Measurements from ENCODE around the gene ZSCAN10.

The ZSCAN10 gene

DNA sequence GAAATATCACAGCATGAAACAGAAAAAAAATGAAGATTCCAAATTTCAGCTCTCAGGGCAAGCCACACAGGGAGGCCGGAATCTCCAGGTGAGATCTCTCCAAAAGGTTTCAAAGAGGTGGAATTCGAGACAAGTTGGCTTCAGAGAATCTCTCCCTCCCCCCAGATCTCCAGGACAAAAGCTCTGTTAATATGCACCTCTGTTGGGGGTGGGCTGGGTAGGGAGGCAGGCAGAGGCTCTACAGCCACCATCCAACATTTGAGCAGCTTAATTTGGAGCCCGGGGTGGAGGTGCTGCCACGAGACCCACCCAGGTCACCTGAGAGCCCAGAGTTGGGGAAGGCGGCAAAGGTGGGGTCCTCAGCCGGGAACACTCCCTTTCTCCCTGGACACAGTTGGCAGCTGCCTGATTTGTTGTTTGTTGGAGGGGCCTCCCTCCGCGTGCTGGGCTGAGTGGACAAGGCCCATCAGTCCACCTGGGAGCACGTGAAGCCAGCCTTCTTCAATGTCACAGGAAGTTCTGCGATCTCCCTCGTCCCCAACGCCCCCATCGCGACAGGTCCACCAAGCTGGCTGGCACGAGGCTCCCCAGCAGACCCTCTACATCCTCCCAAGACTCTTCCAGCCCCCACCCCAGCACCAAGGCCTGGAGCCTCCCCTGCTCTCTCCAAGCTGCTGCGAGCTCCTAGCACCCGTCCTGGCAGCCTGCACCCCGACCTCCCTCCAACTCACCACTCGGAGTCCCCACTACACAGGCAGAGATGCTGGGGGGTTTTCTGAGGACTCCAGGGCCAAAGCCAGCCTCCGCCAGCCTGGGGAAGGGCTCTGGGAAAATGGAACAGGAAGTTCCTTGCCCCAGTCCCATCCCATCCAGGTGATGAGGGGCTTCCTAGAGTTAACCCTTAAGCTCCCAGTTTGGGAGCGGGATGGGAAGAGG is at the start of gene ZSCAN10:
Gene ZSCAN10, minus strand, starts transcription at position 836 of the 936 bp plus-strand sequence. CDS start 6,357 bp downstream, outside the sequence.
- H3K27me3 ChIP-seq (ENCODE audit: insufficient read depth, low read length, poor library complexity, severe bottlenecking), result no peaks in the 10 kb centered on the region
- H3F3A ChIP-seq (ENCODE audit: low read depth), result no peaks in the 10 kb centered on the region
- no peaks in the 10 kb centered on the region for H4K20me1 ChIP-seq (ENCODE audit: insufficient read depth, low read length, poor library complexity, severe bottlenecking)
- no peak within 1 kb of the TSS for H3K9ac ChIP-seq (ENCODE audit: low read depth, low read length, poor library complexity, severe bottlenecking)
- no peak for TF ChIP-seq EZH2phosphoT487 (IDR thresholded peaks at IDR 0.05; ENCODE audit: borderline replicate concordance)
- TF ChIP-seq, protein P1, sequence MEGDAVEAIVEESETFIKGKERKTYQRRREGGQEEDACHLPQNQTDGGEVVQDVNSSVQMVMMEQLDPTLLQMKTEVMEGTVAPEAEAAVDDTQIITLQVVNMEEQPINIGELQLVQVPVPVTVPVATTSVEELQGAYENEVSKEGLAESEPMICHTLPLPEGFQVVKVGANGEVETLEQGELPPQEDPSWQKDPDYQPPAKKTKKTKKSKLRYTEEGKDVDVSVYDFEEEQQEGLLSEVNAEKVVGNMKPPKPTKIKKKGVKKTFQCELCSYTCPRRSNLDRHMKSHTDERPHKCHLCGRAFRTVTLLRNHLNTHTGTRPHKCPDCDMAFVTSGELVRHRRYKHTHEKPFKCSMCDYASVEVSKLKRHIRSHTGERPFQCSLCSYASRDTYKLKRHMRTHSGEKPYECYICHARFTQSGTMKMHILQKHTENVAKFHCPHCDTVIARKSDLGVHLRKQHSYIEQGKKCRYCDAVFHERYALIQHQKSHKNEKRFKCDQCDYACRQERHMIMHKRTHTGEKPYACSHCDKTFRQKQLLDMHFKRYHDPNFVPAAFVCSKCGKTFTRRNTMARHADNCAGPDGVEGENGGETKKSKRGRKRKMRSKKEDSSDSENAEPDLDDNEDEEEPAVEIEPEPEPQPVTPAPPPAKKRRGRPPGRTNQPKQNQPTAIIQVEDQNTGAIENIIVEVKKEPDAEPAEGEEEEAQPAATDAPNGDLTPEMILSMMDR (conservative IDR thresholded peaks at IDR 0.05; ENCODE audit: low read length), result no peak
- no peaks in the 10 kb centered on the region for H3K9me3 ChIP-seq (ENCODE audit: insufficient read depth, low read depth, low read length)
- H3K79me2 ChIP-seq (ENCODE audit: insufficient read depth, low read length), result no peaks in the 10 kb centered on the region
- H3K9me2 ChIP-seq (replicated peaks; ENCODE audit: low read depth, low read length), result no peaks in the 10 kb centered on the region
- no peak within 1 kb of the TSS for H3K4me2 ChIP-seq (ENCODE audit: low read depth, low read length, poor library complexity, severe bottlenecking)
- no peak within 1 kb of the TSS for H2AFZ ChIP-seq (ENCODE audit: low read length)
- no peaks in the 10 kb centered on the region for H3K36me3 ChIP-seq (ENCODE audit: insufficient read depth, low read length)
- no peak within 1 kb of the TSS for H3K4me3 ChIP-seq (ENCODE audit: low read length, poor library complexity, severe bottlenecking)
- peaks cover 4% of the 10 kb centered on the region for H3K4me1 ChIP-seq (ENCODE audit: insufficient read depth, low read length, poor library complexity, severe bottlenecking)

DNA sequence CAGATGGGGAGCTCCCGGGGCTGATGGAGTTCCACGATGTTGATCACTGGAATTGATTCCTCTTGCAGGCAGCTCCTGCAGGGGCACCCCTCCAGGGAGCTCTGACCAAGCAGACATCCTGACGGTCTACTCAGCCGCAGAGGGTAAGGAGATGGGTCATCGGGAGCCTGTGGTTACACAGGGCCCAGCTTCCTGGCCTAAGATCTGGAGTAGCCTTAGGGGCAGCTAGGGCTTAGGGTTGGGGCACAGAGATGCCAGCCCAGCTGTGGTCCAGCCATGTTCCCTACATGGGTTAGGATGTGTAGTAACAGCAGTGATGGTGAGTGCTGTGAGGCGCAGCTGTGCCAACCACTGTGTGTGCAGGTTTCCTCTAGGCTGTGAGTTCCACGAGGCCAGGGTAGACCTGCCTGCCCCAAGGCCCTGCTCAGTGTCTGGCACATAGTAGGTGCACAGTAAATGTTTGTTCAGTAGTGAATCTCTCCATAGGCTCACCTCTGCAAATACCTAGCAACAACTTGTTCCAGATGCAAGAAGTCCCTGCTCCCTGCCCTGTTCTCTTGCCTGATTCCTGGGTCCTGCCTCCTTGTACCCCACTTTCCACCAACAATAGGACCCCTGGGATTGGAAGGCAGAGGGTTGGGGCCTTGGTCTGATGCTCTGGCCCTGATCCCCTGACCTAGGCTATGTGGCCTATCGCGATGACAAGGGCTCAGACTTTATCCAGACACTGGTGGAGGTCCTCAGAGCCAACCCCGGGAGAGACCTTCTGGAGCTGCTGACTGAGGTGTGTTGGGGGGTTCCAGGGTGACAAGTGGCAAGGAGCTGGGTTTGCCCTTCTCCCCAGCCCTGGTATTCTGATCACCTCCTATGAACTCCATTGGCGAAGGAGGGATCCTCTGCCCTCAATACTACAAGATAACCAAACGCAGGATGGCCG is 49.4 kb upstream of the ZSCAN10 start:
- TF ChIP-seq, protein P1 (conservative IDR thresholded peaks at IDR 0.05; ENCODE audit: low read length), result no peak
- TF ChIP-seq EZH2phosphoT487 (IDR thresholded peaks at IDR 0.05; ENCODE audit: borderline replicate concordance), result no peak
- Histone ChIP-seq H3F3A (ENCODE audit: low read depth) (peaks cover 10% of the 10 kb centered on the region), H3K9me2 (replicated peaks; ENCODE audit: low read depth, low read length) (no peaks in the 10 kb centered on the region), H3K36me3 (ENCODE audit: insufficient read depth, low read length) (no peaks in the 10 kb centered on the region), H2AFZ (ENCODE audit: low read length) (no peak overlapping the region), H3K79me2 (ENCODE audit: insufficient read depth, low read length) (no peaks in the 10 kb centered on the region), H3K4me3 (ENCODE audit: low read length, poor library complexity, severe bottlenecking) (peak overlapping the region; percentile 86), H3K9ac (ENCODE audit: low read depth, low read length, poor library complexity, severe bottlenecking) (peak overlapping the region; percentile 91), H4K20me1 (ENCODE audit: insufficient read depth, low read length, poor library complexity, severe bottlenecking) (no peaks in the 10 kb centered on the region), H3K4me1 (ENCODE audit: insufficient read depth, low read length, poor library complexity, severe bottlenecking) (peaks cover 6% of the 10 kb centered on the region), H3K27me3 (ENCODE audit: insufficient read depth, low read length, poor library complexity, severe bottlenecking) (no peaks in the 10 kb centered on the region), H3K4me2 (ENCODE audit: low read depth, low read length, poor library complexity, severe bottlenecking) (peak overlapping the region; percentile 79), H3K9me3 (ENCODE audit: insufficient read depth, low read depth, low read length) (no peaks in the 10 kb centered on the region)

DNA sequence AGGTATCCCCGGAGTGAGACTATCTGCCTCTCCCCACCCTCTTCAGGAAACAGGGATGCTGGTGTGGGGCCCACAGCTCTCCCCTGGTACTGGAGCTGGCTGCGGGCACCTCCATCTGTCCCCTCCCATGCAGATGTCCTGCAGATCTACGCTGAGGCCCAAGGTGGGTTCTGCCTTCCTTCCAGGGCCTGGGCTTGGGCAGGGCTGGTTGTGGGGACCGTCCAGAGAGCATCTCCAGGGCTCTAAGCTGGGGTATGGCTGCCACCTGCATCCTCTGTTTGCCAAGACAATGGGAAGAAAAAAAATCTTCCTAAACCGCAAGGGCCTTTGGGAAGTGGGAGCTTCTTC is 48.6 kb upstream of the ZSCAN10 start:
- H3K9me3 ChIP-seq (ENCODE audit: insufficient read depth, low read depth, low read length), result no peaks in the 10 kb centered on the region
- H2AFZ ChIP-seq (ENCODE audit: low read length), result no peak overlapping the region
- H3K27me3 ChIP-seq (ENCODE audit: insufficient read depth, low read length, poor library complexity, severe bottlenecking), result no peaks in the 10 kb centered on the region
- H3K79me2 ChIP-seq (ENCODE audit: insufficient read depth, low read length), result no peaks in the 10 kb centered on the region
- no peak for TF ChIP-seq EZH2phosphoT487 (IDR thresholded peaks at IDR 0.05; ENCODE audit: borderline replicate concordance)
- TF ChIP-seq, protein P1 (conservative IDR thresholded peaks at IDR 0.05; ENCODE audit: low read length), result no peak
- no peaks in the 10 kb centered on the region for H3K36me3 ChIP-seq (ENCODE audit: insufficient read depth, low read length)
- H3K9me2 ChIP-seq (replicated peaks; ENCODE audit: low read depth, low read length), result no peaks in the 10 kb centered on the region
- peaks cover 10% of the 10 kb centered on the region for H3F3A ChIP-seq (ENCODE audit: low read depth)
- no peaks in the 10 kb centered on the region for H4K20me1 ChIP-seq (ENCODE audit: insufficient read depth, low read length, poor library complexity, severe bottlenecking)
- no peak overlapping the region for H3K4me3 ChIP-seq (ENCODE audit: low read length, poor library complexity, severe bottlenecking)
- H3K9ac ChIP-seq (ENCODE audit: low read depth, low read length, poor library complexity, severe bottlenecking), result no peak overlapping the region
- H3K4me1 ChIP-seq (ENCODE audit: insufficient read depth, low read length, poor library complexity, severe bottlenecking), result peaks cover 6% of the 10 kb centered on the region
- no peak overlapping the region for H3K4me2 ChIP-seq (ENCODE audit: low read depth, low read length, poor library complexity, severe bottlenecking)

Measured in Loucy (cell line).